ENCODE data around the gene TRUB1.

DNA sequence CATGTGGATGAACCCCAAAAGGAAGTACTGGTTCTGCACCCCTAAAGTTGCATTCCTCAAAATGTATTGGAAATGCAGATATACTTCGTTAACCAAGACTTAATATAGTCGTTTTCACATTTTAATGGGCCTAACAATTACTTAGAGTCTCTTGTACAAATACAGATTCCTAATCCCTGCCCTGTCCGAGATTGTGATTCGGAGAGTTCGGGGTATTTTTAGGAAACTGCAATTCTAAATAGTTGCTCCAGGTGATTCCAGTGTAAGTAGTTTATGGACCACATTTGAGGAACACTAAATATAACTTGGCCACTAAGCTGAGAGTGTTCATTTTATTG, 830 bp downstream of the TRUB1 start:
- TF ChIP-seq EZH2 (IDR thresholded peaks at IDR 0.05; ENCODE audit: borderline replicate concordance, low read length) (no peak), CTCF (conservative IDR thresholded peaks at IDR 0.05 in 1 of 2, IDR thresholded peaks at IDR 0.05 in 1 of 2; ENCODE audit: extremely low read depth in 1 of 2, insufficient read depth in 1 of 2, low read depth in 1 of 2, low read length in 2 of 2) (no peak)
